ENCODE measurements around the gene CTU1. TPM values are rescaled to one million over a fixed set of nuclear protein-coding genes. Genes with fewer than 3 reads are reported as not detected.

Gene CTU1
- total and polyA plus RNA-seq, 10 donors, result 1.1 to 8.2 (median 6.0) TPM

DNA sequence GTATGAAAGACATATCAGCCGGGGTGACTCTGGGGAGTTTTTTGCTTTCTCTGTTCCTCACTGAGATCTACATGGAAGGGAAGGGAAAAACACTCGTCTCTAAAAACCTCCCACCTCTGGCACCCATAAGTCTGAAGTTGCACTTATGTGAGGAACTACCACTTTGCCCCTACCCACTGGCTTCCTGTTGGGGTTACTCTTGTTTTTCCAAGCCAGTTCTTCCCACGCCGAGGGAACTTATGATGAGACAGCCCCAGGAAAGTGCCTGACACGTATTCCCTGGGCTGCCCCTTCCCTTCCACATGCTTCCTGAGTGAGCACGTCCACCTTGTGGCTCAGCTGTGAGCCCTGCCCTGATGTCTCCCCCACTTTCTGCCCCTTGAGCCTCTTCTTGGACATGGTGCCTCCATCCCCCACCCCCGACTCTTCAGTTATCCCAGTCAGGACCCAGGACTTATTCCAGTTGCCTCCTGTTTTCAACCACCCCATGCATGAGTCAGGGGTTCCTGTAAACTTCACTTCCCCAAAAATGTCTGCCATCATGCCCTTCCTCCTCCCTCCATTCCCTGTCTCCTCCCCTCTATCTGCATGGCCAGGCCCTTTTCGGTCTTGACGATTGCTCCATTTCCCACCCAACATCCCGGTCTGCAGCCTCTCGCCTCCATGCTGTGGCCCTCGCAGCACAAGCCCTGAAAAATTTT lies 28.8 kb upstream of the CTU1 start:
- 28 to 50% (median 43%) methylated on average over 12 of the region's 12 CpGs for WGBS, 5 donors

DNA sequence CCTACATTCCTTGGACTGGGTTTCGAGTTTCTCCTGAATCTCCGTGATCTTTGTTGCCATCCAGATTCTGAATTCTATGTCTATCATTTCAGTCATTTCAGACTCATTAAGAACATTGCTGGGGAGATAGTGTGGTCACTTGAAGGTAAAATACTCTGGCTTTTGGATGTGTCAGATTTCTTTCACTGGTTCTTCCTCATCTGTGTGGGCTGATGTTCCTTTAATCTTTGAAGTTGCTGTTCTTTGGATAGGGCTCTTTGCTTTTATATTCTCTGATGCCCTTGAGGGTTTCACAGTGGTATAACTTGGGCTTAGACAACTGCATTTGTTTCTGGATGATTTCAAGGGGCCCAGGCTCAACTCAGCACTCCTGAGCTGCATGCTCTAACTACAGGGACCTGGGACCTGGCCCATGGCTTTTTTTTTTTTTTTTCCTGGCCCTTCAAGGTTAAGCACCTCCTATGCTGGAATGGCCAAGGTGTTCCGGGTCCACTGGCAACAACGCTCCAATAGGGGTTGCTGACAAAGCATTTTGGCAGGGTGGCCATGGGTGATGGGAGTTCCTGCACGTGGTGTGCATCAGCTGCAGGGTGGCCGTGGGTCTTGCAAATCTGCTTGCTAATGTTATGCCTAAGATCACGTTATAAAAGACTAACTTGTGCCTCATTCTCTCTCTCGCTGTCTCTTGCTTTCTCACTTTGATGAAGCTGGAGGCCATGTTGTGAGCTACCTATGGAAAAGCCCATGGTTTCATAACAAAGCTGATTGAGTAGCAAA lies 28.0 kb upstream of the CTU1 start:
- H3K27me3 ChIP-seq (replicated peaks in 1 of 7), result peaks cover 0 to 23% (median 0%) of the 10 kb centered on the region in 7 donors
- H3K4me1 ChIP-seq, result peaks cover 6 to 97% (median 37%) of the 10 kb centered on the region in 6 donors
- no peaks in the 10 kb centered on the region for H3K36me3 ChIP-seq
- H3K27ac ChIP-seq, result peak overlapping the region in 7 of 8 donors; percentile 76 to 95 (median 86)
- DNase-seq, result no peak
- H3K4me3 ChIP-seq, result peak overlapping the region in 1 of 8 donors; percentile 61
- no peaks in the 10 kb centered on the region for H3K9me3 ChIP-seq
- TF ChIP-seq POLR2A (IDR thresholded peaks at IDR 0.05), result no peak
- TF ChIP-seq POLR2AphosphoS5 (IDR thresholded peaks at IDR 0.05), result no peak
- TF ChIP-seq, protein P1, sequence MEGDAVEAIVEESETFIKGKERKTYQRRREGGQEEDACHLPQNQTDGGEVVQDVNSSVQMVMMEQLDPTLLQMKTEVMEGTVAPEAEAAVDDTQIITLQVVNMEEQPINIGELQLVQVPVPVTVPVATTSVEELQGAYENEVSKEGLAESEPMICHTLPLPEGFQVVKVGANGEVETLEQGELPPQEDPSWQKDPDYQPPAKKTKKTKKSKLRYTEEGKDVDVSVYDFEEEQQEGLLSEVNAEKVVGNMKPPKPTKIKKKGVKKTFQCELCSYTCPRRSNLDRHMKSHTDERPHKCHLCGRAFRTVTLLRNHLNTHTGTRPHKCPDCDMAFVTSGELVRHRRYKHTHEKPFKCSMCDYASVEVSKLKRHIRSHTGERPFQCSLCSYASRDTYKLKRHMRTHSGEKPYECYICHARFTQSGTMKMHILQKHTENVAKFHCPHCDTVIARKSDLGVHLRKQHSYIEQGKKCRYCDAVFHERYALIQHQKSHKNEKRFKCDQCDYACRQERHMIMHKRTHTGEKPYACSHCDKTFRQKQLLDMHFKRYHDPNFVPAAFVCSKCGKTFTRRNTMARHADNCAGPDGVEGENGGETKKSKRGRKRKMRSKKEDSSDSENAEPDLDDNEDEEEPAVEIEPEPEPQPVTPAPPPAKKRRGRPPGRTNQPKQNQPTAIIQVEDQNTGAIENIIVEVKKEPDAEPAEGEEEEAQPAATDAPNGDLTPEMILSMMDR (IDR thresholded peaks at IDR 0.05 in 8 of 11, conservative IDR thresholded peaks at IDR 0.05 in 3 of 11), result no peak
- intact Hi-C loops (cut with DNase I; ENCODE audit: low total_unique reads), result no loop called here
- 72 to 88% (median 79%) methylated on average over 8 of the region's 8 CpGs for WGBS, 5 donors

More for the DNA sequence above, 28.8 kb upstream of the CTU1 start:
- Histone ChIP-seq H3K27me3 (replicated peaks in 1 of 7) (peaks cover 0 to 23% (median 0%) of the 10 kb centered on the region in 7 donors), H3K4me1 (peaks cover 3 to 97% (median 33%) of the 10 kb centered on the region in 6 donors), H3K4me3 (peak overlapping the region in 2 of 8 donors; percentile 4 to 61), H3K9me3 (no peaks in the 10 kb centered on the region), H3K36me3 (no peaks in the 10 kb centered on the region), H3K27ac (peak overlapping the region; percentile 27 to 95 (median 86))
- DNase-seq, result peak; percentile 83
- TF ChIP-seq, protein P1 (IDR thresholded peaks at IDR 0.05 in 8 of 11, conservative IDR thresholded peaks at IDR 0.05 in 3 of 11), result no peak
- peak in 2 of 3 donors; percentile 36 to 72 for TF ChIP-seq POLR2AphosphoS5 (IDR thresholded peaks at IDR 0.05)
- intact Hi-C loops (cut with DNase I; ENCODE audit: low total_unique reads), result no loop called here

DNA sequence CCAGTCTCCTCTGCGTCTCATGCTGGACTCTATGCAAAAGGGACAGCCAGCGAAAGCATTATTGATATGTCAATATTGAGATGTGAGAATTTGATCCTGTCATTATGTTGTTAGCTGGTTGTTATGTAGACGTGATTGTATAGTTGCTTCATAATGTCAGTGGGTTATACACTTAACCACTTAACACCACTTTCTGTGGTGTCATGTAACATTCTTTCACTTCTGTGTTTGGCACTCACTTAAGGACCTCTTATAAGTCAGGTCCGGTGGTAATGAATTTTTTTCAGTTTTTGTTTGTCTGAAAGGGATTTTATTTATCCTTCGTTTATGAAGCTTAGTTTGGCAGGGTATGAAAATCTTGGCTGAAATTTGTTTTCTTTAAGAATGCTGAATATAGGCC lies 26.8 kb upstream of the CTU1 start:
- Histone ChIP-seq H3K27me3 (replicated peaks in 1 of 7) (peaks cover 0 to 23% (median 0%) of the 10 kb centered on the region in 7 donors), H3K4me3 (no peak overlapping the region), H3K27ac (peak overlapping the region in 2 of 8 donors; percentile 92 to 95), H3K36me3 (peaks cover 0 to 11% (median 0%) of the 10 kb centered on the region in 6 donors), H3K4me1 (peaks cover 6 to 97% (median 39%) of the 10 kb centered on the region in 6 donors), H3K9me3 (no peaks in the 10 kb centered on the region)
- WGBS, 5 donors, result 75 to 81% (median 77%) methylated on average over 5 of the region's 5 CpGs
- no peak for DNase-seq
- no peak for TF ChIP-seq POLR2AphosphoS5 (IDR thresholded peaks at IDR 0.05)
- TF ChIP-seq, protein P1 (IDR thresholded peaks at IDR 0.05 in 8 of 11, conservative IDR thresholded peaks at IDR 0.05 in 3 of 11), result no peak
- TF ChIP-seq POLR2A (IDR thresholded peaks at IDR 0.05), result no peak
- intact Hi-C loops (cut with DNase I; ENCODE audit: low total_unique reads), result no loop called here
